Activated T-helper 17 cell treated with anti-CD3 and anti-CD28 coated beads, Interleukin-2, amount 50 U/mL, for 72 hours (primary cell): ENCODE data around the gene MAP3K8. TPM values are rescaled to one million over a fixed set of nuclear protein-coding genes. Genes with fewer than 3 reads are reported as not detected.

ENCODE experiments used
- ATAC-seq: fragments of 150-1000 bp; cut with Tn5 transposase; replicated peaks from 2 replicates; pipeline ENCODE4 v1.10.0; 2021; ENCODE audit warnings: mild to moderate bottlenecking, moderate library complexity
- H3K27ac Mint-ChIP-seq: one replicate; pipeline ENCODE4 v1.8.0; 2022; ENCODE audit warnings: mixed read lengths
- H3K27me3 Mint-ChIP-seq: one replicate; pipeline ENCODE4 v1.8.0; 2022; ENCODE audit warnings: mixed read lengths
- H3K36me3 Mint-ChIP-seq: one replicate; pipeline ENCODE4 v1.8.0; 2022; ENCODE audit warnings: low read depth, mild to moderate bottlenecking, mixed read lengths
- H3K4me1 Mint-ChIP-seq: one replicate; pipeline ENCODE4 v1.8.0; 2022; ENCODE audit warnings: mixed read lengths
- H3K4me3 Mint-ChIP-seq: one replicate; pipeline ENCODE4 v1.8.0; 2022; ENCODE audit warnings: mild to moderate bottlenecking, mixed read lengths
- H3K9me3 Mint-ChIP-seq: one replicate; pipeline ENCODE4 v1.8.0; 2022; ENCODE audit warnings: mixed read lengths
- total RNA-seq, 2 donors: library from RNA; stranded (reverse); gene quantifications; one replicate each; pipeline ENCODE4 v1.2.3, GENCODE V29; 2022

Gene MAP3K8
- total RNA-seq, 2 donors from 2014 or later = 33.7 to 58.6 TPM

GRCh38 chr10:30500963-30501504, 67.0 kb downstream of the MAP3K8 start:
- Mint-ChIP-seq H3K4me1 (peaks cover 41% of the 10 kb centered on the region), H3K4me3 (no peak overlapping the region), H3K9me3 (peaks cover 4% of the 10 kb centered on the region), H3K27me3 (no peaks in the 10 kb centered on the region), H3K27ac (no peak overlapping the region), H3K36me3 (no peaks in the 10 kb centered on the region)
- no peak for ATAC-seq

GRCh38 chr10:30502266-30503060, 68.5 kb downstream of the MAP3K8 start:
- Mint-ChIP-seq H3K4me3 (peak overlapping the region; percentile 49), H3K36me3 (no peaks in the 10 kb centered on the region), H3K27me3 (no peaks in the 10 kb centered on the region), H3K4me1 (peaks cover 37% of the 10 kb centered on the region), H3K27ac (peak overlapping the region; percentile 18), H3K9me3 (peaks cover 4% of the 10 kb centered on the region)
- ATAC-seq = peak; percentile 91

- no peak for ATAC-seq
- Mint-ChIP-seq H3K9me3 (no peaks in the 10 kb centered on the region), H3K36me3 (no peaks in the 10 kb centered on the region), H3K27ac (no peak overlapping the region), H3K4me3 (no peak overlapping the region), H3K4me1 (peaks cover 25% of the 10 kb centered on the region), H3K27me3 (no peaks in the 10 kb centered on the region)
Observed at GRCh38 chr10:30503700-30504266, 69.8 kb downstream of the MAP3K8 start.

GRCh38 chr10:30505543-30506298, 71.7 kb downstream of the MAP3K8 start:
- no peak overlapping the region for H3K27ac Mint-ChIP-seq
- H3K27me3 Mint-ChIP-seq = no peaks in the 10 kb centered on the region
- no peak overlapping the region for H3K4me3 Mint-ChIP-seq
- peaks cover 23% of the 10 kb centered on the region for H3K4me1 Mint-ChIP-seq
- H3K9me3 Mint-ChIP-seq = no peaks in the 10 kb centered on the region
- no peaks in the 10 kb centered on the region for H3K36me3 Mint-ChIP-seq
- no peak for ATAC-seq

GRCh38 chr10:30509508-30509907, 75.5 kb downstream of the MAP3K8 start:
- no peak for ATAC-seq
- Mint-ChIP-seq H3K27ac (no peak overlapping the region), H3K4me3 (no peak overlapping the region), H3K9me3 (no peaks in the 10 kb centered on the region), H3K36me3 (no peaks in the 10 kb centered on the region), H3K4me1 (peaks cover 11% of the 10 kb centered on the region), H3K27me3 (no peaks in the 10 kb centered on the region)

GRCh38 chr10:30510184-30510931, 76.4 kb downstream of the MAP3K8 start:
- peak; percentile 99 for ATAC-seq
- Mint-ChIP-seq H3K27ac (peak overlapping the region; percentile 77), H3K4me1 (peaks cover 11% of the 10 kb centered on the region), H3K9me3 (no peaks in the 10 kb centered on the region), H3K4me3 (peak overlapping the region; percentile 49), H3K36me3 (no peaks in the 10 kb centered on the region), H3K27me3 (no peaks in the 10 kb centered on the region)

GRCh38 chr10:30510932-30511700, 77.1 kb downstream of the MAP3K8 start:
- no peaks in the 10 kb centered on the region for H3K27me3 Mint-ChIP-seq
- H3K4me1 Mint-ChIP-seq = peaks cover 11% of the 10 kb centered on the region
- peak overlapping the region; percentile 77 for H3K27ac Mint-ChIP-seq
- H3K4me3 Mint-ChIP-seq = peak overlapping the region; percentile 49
- no peaks in the 10 kb centered on the region for H3K9me3 Mint-ChIP-seq
- H3K36me3 Mint-ChIP-seq = no peaks in the 10 kb centered on the region
- peak; percentile 60 for ATAC-seq

Other genes with a start within 250 kb of the MAP3K8 start
- 10 to 100 TPM; 24.4 to 40.4 TPM for gene MTPAP, start 84.9 kb upstream of the MAP3K8 start, total RNA-seq
- not detected for gene LYZL2, start 195.6 kb downstream of the MAP3K8 start, total RNA-seq